Spleen (tissue), 11 donors: ENCODE data around the gene RUNDC1. TPM values are rescaled to one million over a fixed set of nuclear protein-coding genes. Genes with fewer than 3 reads are reported as not detected.

Source experiments
- DNase-seq: peaks from one replicate; pipeline ENCODE4 v3.0.0-alpha.2; 2020
- H3K27ac ChIP-seq, 8 donors: fragments of 200-600 bp; sonication (generic) in 7 of 8; 1 replicate in 4 of 8; 2 replicates in 4 of 8; pipeline versions ENCODE4 v1.5.0 to v1.8.0; 2016 to 2021; ENCODE audit warnings: inconsistent platforms in 4 of 8, mild to moderate bottlenecking in 4 of 8, moderate library complexity in 1 of 8
- H3K27me3 ChIP-seq, 7 donors: fragments of 200-600 bp; sonication (generic) in 6 of 7; replicated peaks in 1 of 7; 1 replicate in 4 of 7; 2 replicates in 3 of 7; pipeline versions ENCODE4 v1.5.0 to v1.8.0; 2016 to 2021; ENCODE audit warnings: inconsistent platforms in 3 of 7, mild to moderate bottlenecking in 1 of 7
- H3K36me3 ChIP-seq, 6 donors: fragments of 200-600 bp; sonication (generic) in 5 of 6; 1 replicate in 4 of 6; 2 replicates in 2 of 6; pipeline versions ENCODE4 v1.5.0 to v1.8.0; 2016 to 2021; ENCODE audit warnings: inconsistent platforms in 2 of 6
- H3K4me1 ChIP-seq, 6 donors: fragments of 200-600 bp; sonication (generic) in 5 of 6; 1 replicate in 3 of 6; 2 replicates in 3 of 6; pipeline versions ENCODE4 v1.5.0 to v1.8.0; 2016 to 2021; ENCODE audit warnings: inconsistent platforms in 3 of 6
- H3K4me3 ChIP-seq, 8 donors: fragments of 200-600 bp; sonication (generic) in 7 of 8; 1 replicate in 4 of 8; 2 replicates in 4 of 8; pipeline versions ENCODE4 v1.5.0 to v1.8.0; 2016 to 2021; ENCODE audit warnings: inconsistent platforms in 4 of 8, mild to moderate bottlenecking in 4 of 8, moderate library complexity in 2 of 8
- H3K9me3 ChIP-seq, 8 donors: fragments of 200-600 bp; sonication (generic) in 7 of 8; 1 replicate in 4 of 8; 2 replicates in 4 of 8; pipeline versions ENCODE4 v1.5.0 to v1.8.0; 2016 to 2021; ENCODE audit warnings: inconsistent platforms in 4 of 8
- CTCF ChIP-seq, 11 experiments: fragments of 200-600 bp in 7 of 11; fragments of 450-650 bp in 4 of 11; sonication (generic) in 4 of 11; IDR thresholded peaks in 8 of 11; conservative IDR thresholded peaks in 3 of 11; 1 replicate in 7 of 11; 2 replicates in 4 of 11; pipeline versions ENCODE4 v1.4.0 to v1.8.0; 2016 to 2021; ENCODE audit warnings: antibody characterized with exemption in 11 of 11, inconsistent platforms in 4 of 11, mild to moderate bottlenecking in 1 of 11
- POLR2A ChIP-seq, 3 donors: fragments of 450-650 bp; IDR thresholded peaks; one replicate each; pipeline ENCODE4 v1.5.1; 2017; ENCODE audit warnings: antibody characterized with exemption in 3 of 3, mild to moderate bottlenecking in 1 of 3
- POLR2AphosphoS5 ChIP-seq, 3 donors: sonication (generic); formaldehyde crosslinking; IDR thresholded peaks; one replicate each; pipeline ENCODE4 v1.5.1; 2017; ENCODE audit warnings: antibody characterized with exemption in 3 of 3
- whole genome bisulfite sequencing, 5 donors: extraction: QIAGEN DNeasy Blood & Tissue Kit in 3 of 5; methylation state at CpG; one replicate each; pipeline versions ENCODE4 v1.1.5 to v1.1.7; 2013 to 2018; 5-methylcytosine and 5-hydroxymethylcytosine counted together
- intact Hi-C: fragments of 100-400 bp; cut with DNase I; formaldehyde crosslinking; loops from one replicate; pipeline ENCODE4 v1.15.0; 2023; ENCODE audit warnings: low total_unique reads
- polyA plus RNA-seq, 3 donors: library from polyadenylated mRNA; stranded (reverse); fragments of 200-250 nt; gene quantifications; one replicate each; pipeline ENCODE4 v1.2.1, GENCODE V29; 2013
- total RNA-seq, 7 donors: library from RNA; depleted of rRNA in 3 of 7; stranded (reverse); fragments of >200 nt in 3 of 7; fragmentation: NEBNext Ultra II Directional in 4 of 7; extraction: Animal tissue kit (Norgen Biotek cat#: 25700) in 4 of 7; gene quantifications; one replicate each; pipeline versions ENCODE4 v1.1.0 to v1.2.1, GENCODE V29; 2016 to 2021
- donor health status: healthy with polysubstance abuse.
- donor health status: DM: no; HTN: no; CAD: no; lungs with moderate emphysema.
- donor health status: DM: no; HTN: no; CAD: no.
- donor health status: Bipolar disorder and iron deficiency.
- donor health status: healthy.
- donor health status: DM: no; HTN: no; CAD: no.
- donor health status: DM: yes; HTN: yes; CAD: no.

The RUNDC1 gene
- total and polyA plus RNA-seq, 10 donors, result 6.7 to 27.9 (median 19.3) TPM

GRCh38 chr17:43028221-43028861, 48.0 kb downstream of the RUNDC1 start:
- Histone ChIP-seq H3K27ac (no peak overlapping the region), H3K9me3 (no peaks in the 10 kb centered on the region), H3K27me3 (no peaks in the 10 kb centered on the region), H3K36me3 (no peaks in the 10 kb centered on the region), H3K4me3 (no peak overlapping the region), H3K4me1 (peaks cover 0 to 22% (median 13%) of the 10 kb centered on the region in 6 donors)
- TF ChIP-seq POLR2AphosphoS5 (IDR thresholded peaks at IDR 0.05), result no peak
- TF ChIP-seq POLR2A (IDR thresholded peaks at IDR 0.05), result no peak
- no peak for TF ChIP-seq CTCF (IDR thresholded peaks at IDR 0.05 in 8 of 11, conservative IDR thresholded peaks at IDR 0.05 in 3 of 11)
- intact Hi-C loops, result no loop called here
- WGBS, 5 donors, result 83 to 88% (median 85%) methylated on average over 17 of the region's 17 CpGs
- DNase-seq, result no peak

- DNase-seq, result no peak
- H3K27ac ChIP-seq, result peak overlapping the region in 1 of 8 donors; percentile 54
- H3K4me3 ChIP-seq, result no peak overlapping the region
- 62 to 82% (median 80%) methylated on average over 6 of the region's 6 CpGs for WGBS, 5 donors
- no peaks in the 10 kb centered on the region for H3K36me3 ChIP-seq
- no peaks in the 10 kb centered on the region for H3K9me3 ChIP-seq
- peaks cover 0 to 4% (median 0%) of the 10 kb centered on the region in 6 donors for H3K4me1 ChIP-seq
- H3K27me3 ChIP-seq, result no peaks in the 10 kb centered on the region
- intact Hi-C loops, result no loop called here
- no peak for TF ChIP-seq POLR2AphosphoS5 (IDR thresholded peaks at IDR 0.05)
These were observed 49.9 kb downstream of the RUNDC1 start for GRCh38 chr17:43030137-43030767.

GRCh38 chr17:43031666-43032065, 51.3 kb downstream of the RUNDC1 start:
- no peaks in the 10 kb centered on the region for H3K9me3 ChIP-seq
- intact Hi-C loops, result no loop called here
- DNase-seq, result no peak
- TF ChIP-seq POLR2A (IDR thresholded peaks at IDR 0.05), result no peak
- no peak for TF ChIP-seq POLR2AphosphoS5 (IDR thresholded peaks at IDR 0.05)
- no peak for TF ChIP-seq CTCF (IDR thresholded peaks at IDR 0.05 in 8 of 11, conservative IDR thresholded peaks at IDR 0.05 in 3 of 11)
- H3K36me3 ChIP-seq, result no peaks in the 10 kb centered on the region
- H3K4me3 ChIP-seq, result no peak overlapping the region
- H3K27ac ChIP-seq, result no peak overlapping the region
- WGBS, 5 donors, result 84 to 99% (median 86%) methylated on average over 3 of the region's 3 CpGs
- no peaks in the 10 kb centered on the region for H3K27me3 ChIP-seq
- H3K4me1 ChIP-seq, result no peaks in the 10 kb centered on the region

GRCh38 chr17:43033948-43034881, 53.9 kb downstream of the RUNDC1 start:
- Histone ChIP-seq H3K36me3 (no peaks in the 10 kb centered on the region), H3K4me1 (no peaks in the 10 kb centered on the region), H3K4me3 (no peak overlapping the region), H3K27ac (no peak overlapping the region), H3K27me3 (no peaks in the 10 kb centered on the region), H3K9me3 (no peaks in the 10 kb centered on the region)
- TF ChIP-seq POLR2AphosphoS5 (IDR thresholded peaks at IDR 0.05) (no peak), CTCF (IDR thresholded peaks at IDR 0.05 in 8 of 11, conservative IDR thresholded peaks at IDR 0.05 in 3 of 11) (no peak), POLR2A (IDR thresholded peaks at IDR 0.05) (no peak)
- DNase-seq, result peak; percentile 21
- intact Hi-C loops, result no loop called here
- WGBS, 5 donors, result 61 to 74% (median 69%) methylated on average over 12 of the region's 12 CpGs
